ENCODE data around the gene CRACR2B. TPM values are rescaled to one million over a fixed set of nuclear protein-coding genes. Genes with fewer than 3 reads are reported as not detected.

The CRACR2B gene
- total RNA-seq, 1 donor from 2014 or later, result 19.3 TPM

- Mint-ChIP-seq H3K4me3 (no peak overlapping the region), H3K27ac (no peak overlapping the region), H3K27me3 (no peaks in the 10 kb centered on the region), H3K4me1 (ENCODE audit: unreplicated experiment) (peaks cover 12% of the 10 kb centered on the region), H3K36me3 (no peaks in the 10 kb centered on the region), H3K9me3 (no peaks in the 10 kb centered on the region)
- no peak for TF ChIP-seq CTCF (conservative IDR thresholded peaks at IDR 0.05)
- DNase-seq (ENCODE audit: extremely low spot score, unreplicated experiment), result no peak
These were observed 41.3 kb upstream of the CRACR2B start for GRCh38 chr11:786235-787083.

- Mint-ChIP-seq H3K27ac (no peak overlapping the region), H3K4me3 (no peak overlapping the region), H3K36me3 (no peaks in the 10 kb centered on the region), H3K9me3 (no peaks in the 10 kb centered on the region), H3K4me1 (ENCODE audit: unreplicated experiment) (peaks cover 12% of the 10 kb centered on the region), H3K27me3 (no peaks in the 10 kb centered on the region)
- TF ChIP-seq CTCF (conservative IDR thresholded peaks at IDR 0.05), result no peak
- no peak for DNase-seq (ENCODE audit: extremely low spot score, unreplicated experiment)
These were observed 40.5 kb upstream of the CRACR2B start for GRCh38 chr11:787084-787675.

GRCh38 chr11:788009-788640 lies 39.6 kb upstream of the CRACR2B start:
- no peak for DNase-seq (ENCODE audit: extremely low spot score, unreplicated experiment)
- Mint-ChIP-seq H3K9me3 (no peaks in the 10 kb centered on the region), H3K36me3 (no peaks in the 10 kb centered on the region), H3K27me3 (no peaks in the 10 kb centered on the region), H3K4me3 (no peak overlapping the region), H3K27ac (no peak overlapping the region), H3K4me1 (ENCODE audit: unreplicated experiment) (peaks cover 9% of the 10 kb centered on the region)
- TF ChIP-seq CTCF (conservative IDR thresholded peaks at IDR 0.05), result peak; percentile 46

GRCh38 chr11:788953-789940 lies 38.5 kb upstream of the CRACR2B start:
- H3K9me3 Mint-ChIP-seq, result no peaks in the 10 kb centered on the region
- no peak overlapping the region for H3K4me3 Mint-ChIP-seq
- no peak for DNase-seq (ENCODE audit: extremely low spot score, unreplicated experiment)
- TF ChIP-seq CTCF (conservative IDR thresholded peaks at IDR 0.05), result no peak
- no peaks in the 10 kb centered on the region for H3K4me1 Mint-ChIP-seq (ENCODE audit: unreplicated experiment)
- H3K27ac Mint-ChIP-seq, result no peak overlapping the region
- H3K36me3 Mint-ChIP-seq, result no peaks in the 10 kb centered on the region
- no peaks in the 10 kb centered on the region for H3K27me3 Mint-ChIP-seq

- no peaks in the 10 kb centered on the region for H3K36me3 Mint-ChIP-seq
- DNase-seq (ENCODE audit: extremely low spot score, unreplicated experiment), result no peak
- H3K27ac Mint-ChIP-seq, result no peak within 1 kb of the TSS
- no peaks in the 10 kb centered on the region for H3K4me1 Mint-ChIP-seq (ENCODE audit: unreplicated experiment)
- TF ChIP-seq CTCF (conservative IDR thresholded peaks at IDR 0.05), result no peak
- no peak within 1 kb of the TSS for H3K4me3 Mint-ChIP-seq
- H3K27me3 Mint-ChIP-seq, result no peaks in the 10 kb centered on the region
- no peaks in the 10 kb centered on the region for H3K9me3 Mint-ChIP-seq
These were observed 37.8 kb upstream of the CRACR2B start, which contains the start of gene CEND1 for GRCh38 chr11:789943-790342. Gene CEND1 (minus strand): TSS chr11:790090. CDS start chr11:788576, 1,514 bp downstream.

Data from type B pancreatic cell (in vitro differentiated cells).